HCT116 (cell line): ENCODE data around the gene TMC6. TPM values are rescaled to one million over a fixed set of nuclear protein-coding genes. Genes with fewer than 3 reads are reported as not detected.

Source experiments
- ATAC-seq: fragments of 200-7000 bp; cut with Tn5 transposase; 2 replicates; pipeline ENCODE4 v1.9.1; 2020; ENCODE audit warnings: mild to moderate bottlenecking, moderate library complexity
- BruUV-seq: library from RNA; stranded (reverse); fragments of 400-500 nt; replicated peaks from 2 replicates; lab custom pipeline; 2021; lab: Mats Ljungman, UMichigan
- CTCF ChIA-PET: fragments of 300-600 bp; sonication (Branson Sonifier 250); formaldehyde crosslinking; loops from one replicate; lab custom pipeline; 2021; ENCODE audit warnings: antibody characterized with exemption; lab: Charles Lee
- POLR2A ChIA-PET: fragments of 300-600, 350-600 bp; sonication (Branson Sonifier 250); formaldehyde crosslinking; loops from one replicate; lab custom pipeline; 2021; ENCODE audit warnings: antibody characterized with exemption; lab: Charles Lee
- RAD21 ChIA-PET, 2 experiments: fragments of 300-600 bp; sonication (Branson Sonifier 250); formaldehyde crosslinking; loops; one replicate each; lab custom pipeline; 2023; ENCODE audit warnings: low total read pairs in 2 of 2; ENCODE audit not compliant: uncharacterized antibody in 2 of 2, unreplicated experiment in 2 of 2, low non-redundant PET in 1 of 2; lab: Charles Lee
- DNase-seq: peaks from one replicate; pipeline ENCODE4 v3.0.0-alpha.2; 2010; ENCODE audit warnings: low read depth, low spot score
- H2AFZ ChIP-seq: fragments of 200-600 bp; shearing (Covaris generic), sonication (generic); 2 replicates; pipeline ENCODE4 v1.6.1; 2017; ENCODE audit warnings: low read depth, mixed run types, mixed read lengths, antibody characterized with exemption, low read length; ENCODE audit not compliant: poor library complexity, severe bottlenecking
- H3K27ac ChIP-seq: 2 replicates; pipeline ENCODE4 v1.5.1; 2012; ENCODE audit warnings: low read depth, low read length
- H3K27me3 ChIP-seq: fragments of 200-600 bp; sonication (generic); 2 replicates; pipeline ENCODE4 v1.6.1; 2016; ENCODE audit warnings: mixed run types, low read length, mixed read lengths; ENCODE audit not compliant: insufficient read depth
- H3K36me3 ChIP-seq, 2 experiments: fragments of 200-500 bp in 1 of 2; fragments of 200-600 bp in 1 of 2; sonication (Bioruptor generic) in 1 of 2; sonication (generic) in 1 of 2; 2 replicates each; pipeline versions ENCODE4 v1.5.1 to v1.6.1; 2014 to 2016; ENCODE audit warnings: low read length in 2 of 2, inconsistent platforms in 1 of 2, mixed read lengths in 1 of 2, mixed run types in 1 of 2; ENCODE audit not compliant: insufficient read depth in 2 of 2, control insufficient read depth in 1 of 2
- H3K4me1 ChIP-seq, 2 experiments: fragments of 200-600 bp in 1 of 2; sonication (generic) in 1 of 2; 2 replicates each; pipeline versions ENCODE4 v1.5.1 to v1.6.1; 2012 to 2017; ENCODE audit warnings: low read length in 2 of 2, inconsistent platforms in 1 of 2, mild to moderate bottlenecking in 1 of 2, mixed read lengths in 1 of 2, mixed run types in 1 of 2, moderate library complexity in 1 of 2; ENCODE audit not compliant: insufficient read depth in 2 of 2, control insufficient read depth in 1 of 2
- H3K4me2 ChIP-seq: fragments of 200-600 bp; sonication (generic); 2 replicates; pipeline ENCODE4 v1.6.1; 2017; ENCODE audit warnings: mixed run types, low read length, mixed read lengths
- H3K4me3 ChIP-seq, 2 experiments: fragments of 200-600 bp in 1 of 2; sonication (generic) in 1 of 2; replicated peaks in 1 of 2; 2 replicates each; pipeline ENCODE4 v1.5.1; 2011 to 2016; ENCODE audit warnings: low read length in 2 of 2, control low read depth in 1 of 2, low read depth in 1 of 2, mild to moderate bottlenecking in 1 of 2, mixed read lengths in 1 of 2, mixed run types in 1 of 2
- H3K79me2 ChIP-seq: fragments of 200-600 bp; sonication (generic); 2 replicates; pipeline ENCODE4 v1.6.1; 2017; ENCODE audit warnings: mild to moderate bottlenecking, mixed run types, low read length, moderate library complexity, mixed read lengths; ENCODE audit not compliant: insufficient read depth
- H3K9ac ChIP-seq: fragments of 200-600 bp; sonication (generic); 2 replicates; pipeline ENCODE4 v1.6.1; 2016; ENCODE audit warnings: low read length, mixed read lengths
- H3K9me2 ChIP-seq: fragments of 200-600 bp; sonication (generic), shearing (Covaris generic); 2 replicates; pipeline ENCODE4 v1.6.1; 2017; ENCODE audit warnings: mixed run types, mild to moderate bottlenecking, moderate library complexity; ENCODE audit not compliant: insufficient read depth
- H3K9me3 ChIP-seq, 2 experiments: fragments of 200-500 bp in 1 of 2; fragments of 200-600 bp in 1 of 2; sonication (Bioruptor generic) in 1 of 2; sonication (generic) in 1 of 2; 2 replicates each; pipeline ENCODE4 v1.6.1; 2014 to 2017; ENCODE audit warnings: low read length in 2 of 2, mixed read lengths in 2 of 2, inconsistent platforms in 1 of 2, low read depth in 1 of 2, mild to moderate bottlenecking in 1 of 2, mixed run types in 1 of 2, moderate library complexity in 1 of 2; ENCODE audit not compliant: control insufficient read depth in 1 of 2, insufficient read depth in 1 of 2
- H4K20me1 ChIP-seq: fragments of 200-600 bp; sonication (generic), shearing (Covaris generic); 2 replicates; pipeline ENCODE4 v1.6.1; 2017; ENCODE audit warnings: mixed run types, mild to moderate bottlenecking, moderate library complexity; ENCODE audit not compliant: insufficient read depth
- EZH2 ChIP-seq: fragments of 200-600 bp; sonication (generic); IDR thresholded peaks from 2 replicates; pipeline ENCODE4 v1.6.1; 2017; ENCODE audit warnings: antibody characterized with exemption, mixed run types
- EZH2phosphoT487 ChIP-seq: fragments of 200-600 bp; IDR thresholded peaks from 2 replicates; pipeline ENCODE4 v1.6.1; 2018; ENCODE audit warnings: antibody characterized with exemption, borderline replicate concordance
- FOSL1 ChIP-seq: IDR thresholded peaks from 2 replicates; pipeline ENCODE4 v1.6.1; 2012; ENCODE audit warnings: low read depth
- JUND ChIP-seq: IDR thresholded peaks from 2 replicates; pipeline ENCODE4 v1.6.1; 2012
- POLR2AphosphoS5 ChIP-seq: IDR thresholded peaks from 2 replicates; pipeline ENCODE4 v1.6.1; 2011; ENCODE audit warnings: mild to moderate bottlenecking, low read depth, low read length, moderate library complexity
- REST ChIP-seq: IDR thresholded peaks from 2 replicates; pipeline ENCODE4 v1.6.1; 2012; ENCODE audit warnings: low read depth
- SIN3A ChIP-seq: IDR thresholded peaks from 2 replicates; pipeline ENCODE4 v1.6.1; 2012; ENCODE audit warnings: low read depth
- SP1 ChIP-seq: IDR thresholded peaks from 2 replicates; pipeline ENCODE4 v1.6.1; 2012; ENCODE audit warnings: low read depth
- TCF7L2 ChIP-seq: IDR thresholded peaks from 2 replicates; pipeline ENCODE4 v1.7.0; 2011; ENCODE audit warnings: borderline replicate concordance, inconsistent platforms; ENCODE audit not compliant: insufficient read depth, insufficient read length; ENCODE audit errors: extremely low read depth
- YY1 ChIP-seq: IDR thresholded peaks from 2 replicates; pipeline ENCODE4 v1.6.1; 2011; ENCODE audit warnings: low read length, low read depth, moderate library complexity, mild to moderate bottlenecking; ENCODE audit not compliant: insufficient replicate concordance; ENCODE audit errors: extremely low read depth
- ZNF274 ChIP-seq: fragments of 200-500 bp; sonication (Bioruptor generic); IDR thresholded peaks from 2 replicates; pipeline ENCODE4 v1.6.1; 2014; ENCODE audit warnings: mild to moderate bottlenecking, low read depth, low read length, inconsistent platforms
- intact Hi-C: fragments of 100-400 bp; cut with micrococcal nuclease; formaldehyde crosslinking; loops from 2 replicates; pipeline ENCODE4 v1.10.0; 2022
- total RNA-seq: library from RNA; stranded (reverse); gene quantifications from one replicate; pipeline ENCODE4 v1.2.1, GENCODE V29; 2021; ENCODE audit not compliant: unreplicated experiment
- TF ChIP-seq, protein P1 (sequence below): IDR thresholded peaks from 2 replicates; pipeline ENCODE4 v1.6.1; 2012
- TF ChIP-seq, protein P2 (sequence below): IDR thresholded peaks from 2 replicates; pipeline ENCODE4 v1.6.1; 2012

Gene TMC6
- total RNA-seq, 1 experiment from 2014 or later = 142 TPM

GRCh38 chr17:78146881-78147280 lies 18.3 kb upstream of the TMC6 start:
- Histone ChIP-seq H3K9me2 (no peaks in the 10 kb centered on the region), H3K9ac (no peak overlapping the region), H4K20me1 (no peaks in the 10 kb centered on the region), H2AFZ (no peak overlapping the region), H3K4me2 (no peak overlapping the region), H3K36me3 (no peaks in the 10 kb centered on the region), H3K79me2 (no peaks in the 10 kb centered on the region), H3K4me1 (peaks cover 35 to 50% of the 10 kb centered on the region in 2 experiments), H3K27ac (no peak overlapping the region), H3K9me3 (no peaks in the 10 kb centered on the region), H3K27me3 (no peaks in the 10 kb centered on the region), H3K4me3 (no peak overlapping the region)
- DNase-seq = no peak
- no TSS peak for BruUV-seq
- CTCF ChIA-PET = no interaction called here
- intact Hi-C loops = no loop called here
- no peak for ATAC-seq
- POLR2A ChIA-PET = no interaction called here
- RAD21 ChIA-PET = no interaction called here
- TF ChIP-seq TCF7L2 (no peak), FOSL1 (no peak)
- TF ChIP-seq, protein P1, sequence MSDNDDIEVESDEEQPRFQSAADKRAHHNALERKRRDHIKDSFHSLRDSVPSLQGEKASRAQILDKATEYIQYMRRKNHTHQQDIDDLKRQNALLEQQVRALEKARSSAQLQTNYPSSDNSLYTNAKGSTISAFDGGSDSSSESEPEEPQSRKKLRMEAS = no peak

- Histone ChIP-seq H3K9ac (no peak overlapping the region), H3K4me2 (no peak overlapping the region), H3K36me3 (no peaks in the 10 kb centered on the region), H3K4me3 (no peak overlapping the region), H4K20me1 (no peaks in the 10 kb centered on the region), H3K79me2 (no peaks in the 10 kb centered on the region), H2AFZ (no peak overlapping the region), H3K9me2 (no peaks in the 10 kb centered on the region), H3K4me1 (peaks cover 38 to 50% of the 10 kb centered on the region in 2 experiments), H3K9me3 (no peaks in the 10 kb centered on the region), H3K27ac (no peak overlapping the region), H3K27me3 (no peaks in the 10 kb centered on the region)
- ChIA-PET CTCF (no interaction called here), RAD21 (no interaction called here), POLR2A (no interaction called here)
- ATAC-seq = no peak
- intact Hi-C loops = no loop called here
- no TSS peak for BruUV-seq
- DNase-seq = no peak
- TF ChIP-seq REST = no peak
- TF ChIP-seq SIN3A = no peak
- TF ChIP-seq YY1 = no peak
- no peak for TF ChIP-seq ZNF274
- TF ChIP-seq EZH2 = no peak
- TF ChIP-seq POLR2AphosphoS5 = no peak
- TF ChIP-seq FOSL1 = no peak
- TF ChIP-seq, protein P2, sequence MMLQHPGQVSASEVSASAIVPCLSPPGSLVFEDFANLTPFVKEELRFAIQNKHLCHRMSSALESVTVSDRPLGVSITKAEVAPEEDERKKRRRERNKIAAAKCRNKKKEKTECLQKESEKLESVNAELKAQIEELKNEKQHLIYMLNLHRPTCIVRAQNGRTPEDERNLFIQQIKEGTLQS = no peak
- TF ChIP-seq JUND = no peak
- TF ChIP-seq EZH2phosphoT487 = no peak
- TF ChIP-seq SP1 = no peak
Measured at GRCh38 chr17:78146471-78146869, 17.9 kb upstream of the TMC6 start.
